ENCODE measurements around the gene LSM5.

- TF ChIP-seq, protein P1, sequence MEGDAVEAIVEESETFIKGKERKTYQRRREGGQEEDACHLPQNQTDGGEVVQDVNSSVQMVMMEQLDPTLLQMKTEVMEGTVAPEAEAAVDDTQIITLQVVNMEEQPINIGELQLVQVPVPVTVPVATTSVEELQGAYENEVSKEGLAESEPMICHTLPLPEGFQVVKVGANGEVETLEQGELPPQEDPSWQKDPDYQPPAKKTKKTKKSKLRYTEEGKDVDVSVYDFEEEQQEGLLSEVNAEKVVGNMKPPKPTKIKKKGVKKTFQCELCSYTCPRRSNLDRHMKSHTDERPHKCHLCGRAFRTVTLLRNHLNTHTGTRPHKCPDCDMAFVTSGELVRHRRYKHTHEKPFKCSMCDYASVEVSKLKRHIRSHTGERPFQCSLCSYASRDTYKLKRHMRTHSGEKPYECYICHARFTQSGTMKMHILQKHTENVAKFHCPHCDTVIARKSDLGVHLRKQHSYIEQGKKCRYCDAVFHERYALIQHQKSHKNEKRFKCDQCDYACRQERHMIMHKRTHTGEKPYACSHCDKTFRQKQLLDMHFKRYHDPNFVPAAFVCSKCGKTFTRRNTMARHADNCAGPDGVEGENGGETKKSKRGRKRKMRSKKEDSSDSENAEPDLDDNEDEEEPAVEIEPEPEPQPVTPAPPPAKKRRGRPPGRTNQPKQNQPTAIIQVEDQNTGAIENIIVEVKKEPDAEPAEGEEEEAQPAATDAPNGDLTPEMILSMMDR (conservative IDR thresholded peaks at IDR 0.05): no peak
- TF ChIP-seq ZFX (IDR thresholded peaks at IDR 0.05): no peak
These were observed 27.7 kb downstream of the LSM5 start for GRCh38 chr7:32462451-32462850.

Data from C4-2B (cell line).